PC-3 (cell line): ENCODE measurements around the gene NR1D1.

Source experiments
- EZH2 ChIP-seq: fragments of 300-600 bp; sonication (generic); IDR thresholded peaks from one replicate; pipeline ENCODE4 v1.6.1; 2017; ENCODE audit warnings: antibody characterized with exemption, mild to moderate bottlenecking, low read length; ENCODE audit not compliant: unreplicated experiment
- TF ChIP-seq, protein P1 (sequence below): fragments of 300-600 bp; sonication (generic); conservative IDR thresholded peaks from 2 replicates; pipeline ENCODE4 v1.5.1; 2017; ENCODE audit warnings: antibody characterized with exemption, low read depth, mild to moderate bottlenecking, low read length

GRCh38 chr17:40072040-40072734 lies 28.2 kb downstream of the NR1D1 start:
- TF ChIP-seq, protein P1, sequence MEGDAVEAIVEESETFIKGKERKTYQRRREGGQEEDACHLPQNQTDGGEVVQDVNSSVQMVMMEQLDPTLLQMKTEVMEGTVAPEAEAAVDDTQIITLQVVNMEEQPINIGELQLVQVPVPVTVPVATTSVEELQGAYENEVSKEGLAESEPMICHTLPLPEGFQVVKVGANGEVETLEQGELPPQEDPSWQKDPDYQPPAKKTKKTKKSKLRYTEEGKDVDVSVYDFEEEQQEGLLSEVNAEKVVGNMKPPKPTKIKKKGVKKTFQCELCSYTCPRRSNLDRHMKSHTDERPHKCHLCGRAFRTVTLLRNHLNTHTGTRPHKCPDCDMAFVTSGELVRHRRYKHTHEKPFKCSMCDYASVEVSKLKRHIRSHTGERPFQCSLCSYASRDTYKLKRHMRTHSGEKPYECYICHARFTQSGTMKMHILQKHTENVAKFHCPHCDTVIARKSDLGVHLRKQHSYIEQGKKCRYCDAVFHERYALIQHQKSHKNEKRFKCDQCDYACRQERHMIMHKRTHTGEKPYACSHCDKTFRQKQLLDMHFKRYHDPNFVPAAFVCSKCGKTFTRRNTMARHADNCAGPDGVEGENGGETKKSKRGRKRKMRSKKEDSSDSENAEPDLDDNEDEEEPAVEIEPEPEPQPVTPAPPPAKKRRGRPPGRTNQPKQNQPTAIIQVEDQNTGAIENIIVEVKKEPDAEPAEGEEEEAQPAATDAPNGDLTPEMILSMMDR: no peak
- TF ChIP-seq EZH2: no peak
